Fibroblast of skin of left biceps (primary cell): ENCODE data around the gene ZBTB34.
A peak's percentile ranks its signal among the peaks of the same experiment; 100 is the strongest.

Experiments
- DNase-seq, 2 experiments: peaks; one replicate each; pipeline ENCODE4 v3.0.0-alpha.2; 2013; ENCODE audit warnings: low read depth in 2 of 2

The ZBTB34 gene

GRCh38 chr9:126879288-126879687, 18.8 kb downstream of the ZBTB34 start:
- DNase-seq = no peak

DNA sequence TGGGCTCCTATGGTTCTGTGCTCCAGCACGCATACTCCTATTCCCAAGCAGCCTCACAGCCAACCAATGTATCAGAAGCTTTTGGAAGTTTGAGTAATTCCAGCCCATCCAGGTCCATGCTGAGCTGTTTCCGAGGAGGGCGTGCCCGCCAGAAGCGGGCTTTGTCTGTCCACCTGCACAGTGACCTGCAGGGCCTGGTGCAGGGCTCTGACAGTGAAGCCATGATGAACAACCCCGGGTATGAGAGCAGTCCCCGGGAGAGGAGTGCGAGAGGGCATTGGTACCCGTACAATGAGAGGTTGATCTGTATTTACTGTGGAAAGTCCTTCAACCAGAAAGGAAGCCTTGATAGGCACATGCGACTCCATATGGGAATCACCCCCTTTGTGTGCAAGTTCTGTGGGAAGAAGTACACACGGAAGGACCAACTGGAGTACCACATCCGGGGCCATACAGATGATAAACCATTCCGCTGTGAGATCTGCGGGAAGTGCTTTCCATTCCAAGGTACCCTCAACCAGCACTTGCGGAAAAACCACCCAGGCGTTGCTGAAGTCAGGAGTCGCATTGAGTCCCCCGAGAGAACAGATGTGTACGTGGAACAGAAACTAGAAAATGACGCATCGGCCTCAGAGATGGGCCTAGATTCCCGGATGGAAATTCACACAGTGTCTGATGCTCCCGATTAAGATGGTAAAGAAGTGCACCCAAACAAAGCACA, 19.9 kb downstream of the ZBTB34 start:
- DNase-seq = no peak

DNA sequence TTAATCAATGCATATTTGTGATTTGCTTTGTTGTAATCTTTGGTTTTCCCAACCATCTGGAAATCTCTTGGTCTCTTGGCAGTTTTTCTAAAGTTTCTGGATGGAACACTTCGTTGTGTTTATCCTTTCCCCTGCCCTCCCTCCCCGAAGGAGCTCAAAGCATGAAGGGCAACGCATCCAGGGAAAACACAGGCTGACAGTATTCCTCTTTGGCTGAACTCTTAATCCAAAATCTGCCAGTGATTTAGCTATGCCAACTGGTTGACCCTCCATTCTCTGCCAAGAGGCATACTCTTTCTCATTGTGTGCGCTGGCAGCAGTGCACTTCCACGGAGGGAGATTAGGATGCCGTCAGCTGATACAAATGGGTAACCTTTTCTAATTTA, 20.5 kb downstream of the ZBTB34 start:
- no peak for DNase-seq

DNA sequence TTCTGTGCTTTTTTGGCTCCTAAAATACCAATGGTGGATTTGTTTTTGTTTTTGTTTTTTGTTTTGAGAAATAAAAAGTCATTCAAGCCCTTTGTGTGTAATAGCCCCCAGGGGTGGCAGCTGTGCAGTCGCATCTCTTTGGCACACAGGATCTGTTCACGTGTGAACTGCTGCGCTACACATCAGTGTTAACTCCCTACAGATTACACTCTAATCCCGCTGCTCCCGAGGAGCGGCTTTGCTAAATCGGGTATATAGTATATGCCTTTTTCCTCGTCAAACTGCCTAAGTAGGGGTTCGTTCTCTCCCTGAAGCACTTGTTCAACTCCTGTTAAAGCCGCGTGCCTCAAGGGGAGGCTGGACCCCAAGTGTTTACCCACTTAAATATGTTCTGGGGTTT, 22.3 kb downstream of the ZBTB34 start:
- no peak for DNase-seq

DNA sequence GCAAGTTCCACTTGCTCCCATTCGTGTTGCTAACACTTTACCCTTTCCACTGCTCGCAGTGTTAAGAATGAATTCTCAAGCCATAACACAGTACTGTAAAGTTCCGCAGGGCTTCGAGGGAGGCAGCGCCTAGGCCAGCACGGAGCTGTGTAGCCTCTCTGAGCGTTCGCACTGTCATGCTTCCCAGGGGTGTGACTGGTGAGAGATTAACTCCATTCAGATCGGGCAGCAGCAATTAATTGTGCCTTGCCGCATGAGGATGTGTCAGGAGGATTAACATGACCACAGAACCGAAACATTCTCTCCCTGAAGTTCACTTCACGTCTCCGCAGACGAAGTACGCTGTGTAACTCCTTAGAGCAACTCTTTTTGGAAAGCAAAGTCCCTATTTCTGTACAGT, 23.2 kb downstream of the ZBTB34 start:
- no peak for DNase-seq

DNA sequence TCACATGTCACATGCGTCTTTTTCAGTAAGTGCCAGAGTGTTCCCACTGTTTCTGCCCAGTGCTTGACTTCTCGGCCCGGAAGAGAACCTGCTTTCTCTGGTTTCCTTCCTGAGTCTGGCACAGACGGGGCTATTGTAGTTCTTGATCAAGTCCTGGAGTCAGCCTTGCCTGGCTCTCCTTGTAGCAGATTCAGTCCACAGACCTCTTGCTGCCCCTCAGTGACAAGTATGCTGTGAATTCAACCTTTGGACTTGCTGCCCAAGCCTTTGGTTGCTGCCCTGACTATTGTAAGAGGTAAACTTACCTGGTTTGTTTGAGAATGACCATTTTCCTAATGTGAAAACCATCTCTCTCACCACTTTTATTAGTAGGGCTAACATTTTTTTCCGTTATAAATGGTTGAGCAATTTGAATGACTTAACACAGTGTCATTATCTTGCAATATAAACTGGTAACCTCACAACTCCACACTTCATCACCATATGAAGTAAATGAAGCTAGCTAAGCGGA, 24.7 kb downstream of the ZBTB34 start:
- no peak for DNase-seq

GRCh38 chr9:126886034-126886822, 25.8 kb downstream of the ZBTB34 start:
- no peak for DNase-seq

GRCh38 chr9:126886897-126887296, 26.5 kb downstream of the ZBTB34 start:
- DNase-seq = no peak

GRCh38 chr9:126891676-126892075, 31.2 kb downstream of the ZBTB34 start:
- no peak for DNase-seq

GRCh38 chr9:126893079-126893478, 32.6 kb downstream of the ZBTB34 start:
- no peak for DNase-seq

DNA sequence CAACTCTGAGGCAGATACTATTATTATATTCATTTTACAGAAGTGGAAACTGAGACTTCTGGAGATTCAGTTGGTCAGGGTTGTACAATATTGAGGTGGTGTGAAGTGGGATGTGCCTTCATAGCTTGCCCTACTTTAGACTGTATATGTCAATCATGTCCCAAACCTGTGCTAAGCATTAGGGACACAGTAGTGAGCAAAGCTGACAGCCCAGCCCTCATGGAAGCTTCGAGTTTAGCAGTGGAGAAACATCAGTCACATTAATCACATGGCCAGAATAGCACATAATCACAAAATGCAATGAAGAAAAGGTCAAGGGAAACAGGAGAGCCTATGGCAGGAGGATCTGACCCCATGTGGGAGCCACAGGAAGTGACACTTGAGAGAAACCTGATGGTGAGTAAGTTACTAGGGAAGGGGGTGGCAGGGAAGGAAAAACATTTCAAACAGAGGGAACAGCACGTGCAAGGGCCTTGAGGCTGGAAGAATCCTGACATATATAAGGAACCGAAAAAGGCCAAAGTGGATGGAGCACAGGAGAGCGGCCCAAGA, 33.7 kb downstream of the ZBTB34 start:
- no peak for DNase-seq

- DNase-seq = no peak
Measured at GRCh38 chr9:126902210-126902609, 41.8 kb downstream of the ZBTB34 start.

DNA sequence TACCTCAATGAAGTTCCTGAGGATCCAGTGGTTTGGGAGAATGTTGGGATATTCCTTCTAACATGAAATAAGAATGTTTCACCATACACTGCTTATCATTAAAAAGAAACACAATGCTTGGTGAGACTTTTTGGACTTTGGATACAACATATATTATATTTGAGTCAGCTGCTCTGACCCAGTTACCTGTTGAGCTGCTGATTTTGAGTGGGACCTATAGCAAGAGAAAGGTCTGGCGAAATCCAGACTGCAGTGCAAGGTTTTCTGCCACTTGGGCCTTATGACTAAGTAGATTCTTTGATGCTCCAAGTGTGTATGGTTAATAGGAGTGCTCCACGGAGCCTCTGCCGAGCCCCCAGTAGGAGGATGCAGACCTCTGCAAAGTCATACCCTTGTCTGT, 44.1 kb downstream of the ZBTB34 start:
- no peak for DNase-seq

GRCh38 chr9:126906091-126906490, 45.7 kb downstream of the ZBTB34 start:
- DNase-seq = no peak

DNA sequence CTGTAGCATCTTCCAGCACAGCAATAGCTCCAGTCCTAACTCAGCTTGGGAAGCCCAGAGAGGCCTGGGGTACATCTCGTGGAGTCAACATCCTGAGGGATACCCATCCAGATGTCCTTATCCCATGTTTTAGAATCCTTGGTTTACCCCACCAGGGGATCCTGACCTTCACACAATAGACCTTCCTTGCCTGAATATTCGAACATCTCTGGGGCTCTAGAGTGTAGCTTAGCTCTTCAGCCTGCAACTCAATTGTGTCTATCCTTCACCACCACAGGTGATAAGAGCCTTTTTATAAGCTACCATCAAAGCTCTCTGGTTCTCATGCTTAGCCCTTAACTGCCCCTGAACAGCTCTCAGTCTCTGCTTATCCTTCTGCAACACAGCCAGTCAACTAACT, 46.6 kb downstream of the ZBTB34 start:
- no peak for DNase-seq

- peak; percentile 69 to 74 for DNase-seq
Measured at GRCh38 chr9:126914458-126915280, 54.2 kb downstream of the ZBTB34 start, which contains the start of gene RALGPS1. RALGPS1 (plus strand) TSS chr9:126914782; CDS start chr9:126962290, 47,508 bp downstream.

- DNase-seq = no peak
Measured at GRCh38 chr9:126915281-126915816, 54.9 kb downstream of the ZBTB34 start.

DNA sequence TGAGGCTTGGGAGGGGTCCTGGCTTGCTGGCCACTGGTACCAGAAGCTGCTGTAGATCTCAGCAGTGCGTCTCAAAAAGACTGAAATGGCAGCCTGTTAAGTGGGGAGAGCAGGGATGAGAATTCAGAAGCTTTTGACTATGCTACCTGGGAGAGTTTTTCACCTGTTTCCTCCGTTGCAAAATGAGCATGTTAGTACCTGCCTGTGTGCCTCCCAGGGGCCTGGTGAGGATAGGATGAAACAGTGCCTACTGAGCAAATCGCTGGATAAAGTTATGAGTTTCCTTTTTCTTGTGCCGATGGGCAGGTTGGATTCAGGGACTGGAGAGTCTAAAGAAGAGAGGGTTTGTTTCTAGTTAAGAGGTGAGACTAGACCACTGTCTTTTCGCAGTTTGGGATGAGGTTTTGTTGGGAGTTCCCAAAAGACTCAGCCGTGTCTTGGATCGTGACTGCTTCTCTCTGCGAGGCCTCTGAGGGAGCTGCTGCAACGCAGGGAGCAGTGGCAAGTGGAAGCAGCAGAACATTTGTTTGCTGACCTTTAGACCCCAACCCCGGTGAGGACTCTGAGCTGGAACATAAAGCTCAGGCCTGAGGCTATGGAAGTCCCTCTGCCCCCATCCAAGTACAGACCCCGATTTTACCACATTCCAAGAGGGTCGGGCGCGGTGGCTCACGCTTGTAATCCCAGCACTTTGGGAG, 55.6 kb downstream of the ZBTB34 start:
- no peak for DNase-seq

DNA sequence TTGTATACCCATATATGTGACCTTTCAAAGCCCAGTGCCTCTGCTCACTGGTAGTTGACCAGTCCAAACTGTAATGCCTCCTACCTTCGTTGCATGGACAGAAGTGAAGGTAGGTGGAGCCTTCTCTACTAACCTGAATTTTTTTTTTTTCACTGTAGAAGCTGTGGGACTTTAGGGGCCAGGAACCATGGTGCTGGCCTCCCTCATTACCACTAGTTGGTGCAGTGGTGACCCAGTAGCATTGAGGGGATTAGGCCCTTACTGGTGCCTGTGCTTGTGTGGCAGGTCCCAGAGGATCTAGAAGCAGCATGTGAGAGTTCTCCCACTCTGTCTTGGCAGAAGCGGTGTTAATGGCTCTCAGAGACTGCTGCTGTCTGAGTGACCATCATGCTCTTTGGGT, 56.5 kb downstream of the ZBTB34 start:
- DNase-seq = no peak

DNA sequence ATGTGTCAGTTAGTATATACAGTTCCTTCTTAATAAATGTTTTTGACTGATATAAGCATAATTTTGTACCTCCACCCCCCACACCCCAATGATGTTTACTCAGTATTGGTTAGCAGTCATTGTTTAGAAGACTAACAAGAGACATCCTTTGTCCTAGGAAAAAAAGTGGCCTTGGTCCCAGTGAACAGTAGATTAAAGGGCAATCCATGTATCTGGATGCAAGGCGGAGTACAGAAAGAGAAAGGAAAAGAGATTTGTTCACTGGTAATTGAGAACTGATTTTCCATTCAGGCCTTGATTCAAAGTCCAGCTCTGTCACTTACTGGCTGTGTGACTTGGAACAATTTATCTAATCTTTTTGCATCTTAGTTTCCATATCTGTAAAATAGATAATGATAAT, 58.8 kb downstream of the ZBTB34 start:
- DNase-seq = no peak

GRCh38 chr9:126925876-126926275, 65.4 kb downstream of the ZBTB34 start:
- no peak for DNase-seq
